K562 (cell line): ENCODE measurements around the gene NME4. TPM values are rescaled to one million over a fixed set of nuclear protein-coding genes. Genes with fewer than 3 reads are reported as not detected.

Experiments used
- ATAC-seq: fragments of 200-7000 bp; cut with Tn5 transposase; 3 replicates; pipeline ENCODE4 v1.9.1; 2020; ENCODE audit warnings: moderate library complexity
- BruUV-seq: library from RNA; stranded (reverse); fragments of 400-500 nt; replicated peaks from 2 replicates; lab custom pipeline; 2021; lab: Mats Ljungman, UMichigan
- CTCF ChIA-PET: fragments of 300-600 bp; formaldehyde crosslinking; extraction: SDS; loops from one replicate; lab custom pipeline; 2021; ENCODE audit warnings: low intra/inter-chr PET ratio; lab: Yijun Ruan, JAX
- POLR2A ChIA-PET: fragments of 300-600, 350-650 bp; sonication (Branson Sonifier 250); formaldehyde crosslinking; extraction: SDS; loops from one replicate; lab custom pipeline; 2021; ENCODE audit warnings: antibody characterized with exemption, inconsistent platforms; lab: Yijun Ruan, JAX
- DNase-seq, 4 experiments: peaks; one replicate each; pipeline versions ENCODE4 v3.0.0 to v3.0.0-alpha.2; 2011 to 2018; ENCODE audit warnings: low spot score in 3 of 4, mixed read lengths in 3 of 4; ENCODE audit errors: extremely low read depth in 1 of 4
- FAIRE-seq: peaks from 2 replicates; lab custom pipeline; 2011; peaks lifted over from hg19 to GRCh38; lab: Jason Lieb, UNC
- H2AFZ ChIP-seq: 2 replicates; pipeline ENCODE4 v1.6.0; 2011; ENCODE audit warnings: low read depth, low read length, control low read depth, inconsistent platforms
- H3K27ac ChIP-seq: fragments of 200-600 bp; 3 replicates; pipeline ENCODE4 v1.8.0; 2011; ENCODE audit warnings: low read depth, mild to moderate bottlenecking, control low read depth, inconsistent platforms, low read length, moderate library complexity, mixed read lengths; ENCODE audit errors: extremely low read depth
- H3K27me3 ChIP-seq, 2 experiments: fragments of 300-600 bp in 1 of 2; 2 replicates in 1 of 2; 3 replicates in 1 of 2; pipeline versions ENCODE4 v1.6.0 to v1.8.0; 2011; ENCODE audit warnings: inconsistent platforms in 2 of 2, low read length in 2 of 2, mild to moderate bottlenecking in 1 of 2, mixed read lengths in 1 of 2, moderate library complexity in 1 of 2; ENCODE audit not compliant: control insufficient read depth in 2 of 2, insufficient read depth in 2 of 2
- H3K36me3 ChIP-seq: fragments of 300-600 bp; 3 replicates; pipeline ENCODE4 v1.8.0; 2011; ENCODE audit warnings: mild to moderate bottlenecking, low read length, inconsistent platforms; ENCODE audit not compliant: control insufficient read depth, insufficient read depth
- H3K4me1 ChIP-seq, 2 experiments: fragments of 200-600 bp in 1 of 2; replicated peaks in 1 of 2; 2 replicates in 1 of 2; 3 replicates in 1 of 2; pipeline versions ENCODE4 v1.5.1 to v1.8.0; 2011; ENCODE audit warnings: inconsistent platforms in 2 of 2, low read length in 2 of 2, mild to moderate bottlenecking in 1 of 2, mixed read lengths in 1 of 2, moderate library complexity in 1 of 2; ENCODE audit not compliant: control insufficient read depth in 2 of 2, insufficient read depth in 2 of 2
- H3K4me2 ChIP-seq: 2 replicates; pipeline ENCODE4 v1.6.1; 2011; ENCODE audit warnings: low read length, control low read depth, inconsistent platforms, mixed read lengths; ENCODE audit not compliant: insufficient read depth
- H3K4me3 ChIP-seq: fragments of 200-600 bp; sonication (generic), shearing (Covaris generic); 2 replicates; pipeline ENCODE4 v1.5.1; 2016; ENCODE audit warnings: control low read depth, inconsistent platforms
- H3K79me2 ChIP-seq: fragments of 200-600 bp; 3 replicates; pipeline ENCODE4 v1.8.0; 2011; ENCODE audit warnings: low read length, inconsistent platforms; ENCODE audit not compliant: control insufficient read depth, insufficient read depth
- H3K9ac ChIP-seq, 2 experiments: 2 replicates each; pipeline versions ENCODE4 v1.6.0 to v1.6.1; 2011; ENCODE audit warnings: low read depth in 2 of 2, low read length in 2 of 2, control low read depth in 1 of 2, inconsistent platforms in 1 of 2, mild to moderate bottlenecking in 1 of 2, mixed read lengths in 1 of 2; ENCODE audit not compliant: insufficient read depth in 1 of 2
- H3K9me1 ChIP-seq: one replicate; pipeline ENCODE4 v1.6.0; 2011; ENCODE audit warnings: inconsistent platforms, mild to moderate bottlenecking, low read length, moderate library complexity; ENCODE audit not compliant: control insufficient read depth, insufficient read depth
- H3K9me3 ChIP-seq: replicated peaks from 2 replicates; pipeline ENCODE4 v1.5.1; 2011; ENCODE audit warnings: low read depth, low read length, inconsistent platforms; ENCODE audit not compliant: control insufficient read depth, insufficient read depth
- H4K20me1 ChIP-seq: replicated peaks from 2 replicates; pipeline ENCODE4 v1.6.1; 2011; ENCODE audit warnings: low read length, inconsistent platforms, mixed read lengths; ENCODE audit not compliant: control insufficient read depth, insufficient read depth
- CHCHD3 ChIP-seq: fragments of 250-450 bp; sonication (Bioruptor Pico); IDR thresholded peaks from 2 replicates; pipeline ENCODE4 v2.1.2; 2022; ENCODE audit warnings: mild to moderate bottlenecking
- DACH1 ChIP-seq: fragments of 450-650 bp; IDR thresholded peaks from 2 replicates; pipeline ENCODE4 v1.6.1; 2018; ENCODE audit not compliant: partially characterized antibody
- HNRNPL ChIP-seq: fragments of 200-400 bp; formaldehyde crosslinking; IDR thresholded peaks from 2 replicates; pipeline ENCODE4 v1.6.1; 2017; ENCODE audit warnings: low read depth, mild to moderate bottlenecking, low read length
- HSF4 ChIP-seq: fragments of 250-450 bp; sonication (Bioruptor Pico); IDR thresholded peaks from 2 replicates; pipeline ENCODE4 v2.1.2; 2022; ENCODE audit warnings: mild to moderate bottlenecking, moderate library complexity, borderline replicate concordance
- KLF6 ChIP-seq: fragments of 250-450 bp; sonication (Bioruptor Pico); IDR thresholded peaks from 2 replicates; pipeline ENCODE4 v1.4.0; 2020; ENCODE audit warnings: mild to moderate bottlenecking, moderate library complexity, borderline replicate concordance
- MAFF ChIP-seq: IDR thresholded peaks from 2 replicates; pipeline ENCODE4 v1.6.1; 2012; ENCODE audit warnings: low read length, improper control_type of control experiment
- MTA1 ChIP-seq: fragments of 450-650 bp; IDR thresholded peaks from 2 replicates; pipeline ENCODE4 v1.6.1; 2017; ENCODE audit warnings: borderline replicate concordance
- NEUROD1 ChIP-seq: fragments of 150-350 bp; IDR thresholded peaks from 2 replicates; pipeline ENCODE4 v1.6.1; 2014; ENCODE audit warnings: borderline replicate concordance, low read length, low read depth; ENCODE audit not compliant: partially characterized antibody
- POLR2A ChIP-seq: fragments of 450-650 bp; conservative IDR thresholded peaks from 2 replicates; pipeline ENCODE4 v1.6.1; 2016
- POLR2AphosphoS5 ChIP-seq: IDR thresholded peaks from 2 replicates; pipeline ENCODE4 v1.6.1; 2011; ENCODE audit warnings: mild to moderate bottlenecking, low read depth, low read length, moderate library complexity; ENCODE audit not compliant: control insufficient read depth, insufficient read depth
- POLR2G ChIP-seq: fragments of 200-400 bp; formaldehyde crosslinking; IDR thresholded peaks from 2 replicates; pipeline ENCODE4 v1.6.1; 2017; ENCODE audit warnings: low read depth, mild to moderate bottlenecking, antibody characterized with exemption, low read length, moderate library complexity
- PPARD ChIP-seq: fragments of 250-450 bp; sonication (Bioruptor Pico); IDR thresholded peaks from 2 replicates; pipeline ENCODE4 v1.8.0; 2022; ENCODE audit warnings: inconsistent platforms, mild to moderate bottlenecking, moderate library complexity
- PTRF ChIP-seq: fragments of 450-650 bp; IDR thresholded peaks from 2 replicates; pipeline ENCODE4 v1.6.1; 2016; ENCODE audit warnings: mild to moderate bottlenecking, missing genetic modification characterization, missing compliant biosample characterization
- RAD51 ChIP-seq: fragments of 450-650 bp; IDR thresholded peaks from 2 replicates; pipeline ENCODE4 v1.7.1; 2016; ENCODE audit warnings: low read depth, mild to moderate bottlenecking, borderline replicate concordance
- RBFOX2 ChIP-seq: fragments of 200-400 bp; formaldehyde crosslinking; IDR thresholded peaks from 2 replicates; pipeline ENCODE4 v1.6.1; 2017; ENCODE audit warnings: low read depth, mild to moderate bottlenecking, low read length, moderate library complexity
- RBM22 ChIP-seq: fragments of 200-400 bp; formaldehyde crosslinking; IDR thresholded peaks from 2 replicates; pipeline ENCODE4 v1.6.1; 2018; ENCODE audit warnings: low read length, low read depth; ENCODE audit not compliant: poor library complexity, severe bottlenecking
- RFX5 ChIP-seq: IDR thresholded peaks from 2 replicates; pipeline ENCODE4 v1.6.1; 2011; ENCODE audit warnings: low read depth, mild to moderate bottlenecking, improper control_type of control experiment, low read length
- ZFP1 ChIP-seq: fragments of 450-650 bp; formaldehyde crosslinking; IDR thresholded peaks from 2 replicates; pipeline ENCODE4 v1.4.0; 2020; ENCODE audit warnings: mild to moderate bottlenecking, mixed read lengths
- ZFP36 ChIP-seq: fragments of 150-350 bp; IDR thresholded peaks from 2 replicates; pipeline ENCODE4 v1.6.1; 2018; ENCODE audit warnings: low read length, low read depth; ENCODE audit not compliant: partially characterized antibody
- ZKSCAN3 ChIP-seq: fragments of 250-450 bp; sonication (Bioruptor Pico); IDR thresholded peaks from 2 replicates; pipeline ENCODE4 v1.4.0; 2020
- ZNF644 ChIP-seq: fragments of 200-800 bp; sonication (Bioruptor generic); IDR thresholded peaks from 2 replicates; pipeline ENCODE4 v1.6.1; 2016; ENCODE audit warnings: low read depth, missing genetic modification characterization, missing compliant biosample characterization
- WGBS: fragments of 100-300 bp; shearing (Covaris generic); methylation state at CpG from one replicate; pipeline ENCODE4 v1.1.6; 2016; ENCODE audit warnings: low coverage, mixed read lengths; ENCODE audit not compliant: insufficient coverage; ENCODE audit errors: missing lambda C conversion rate; 5-methylcytosine and 5-hydroxymethylcytosine counted together
- in situ Hi-C: fragments of 300-500 bp; cut with MboI; formaldehyde crosslinking; loops from 4 replicates; pipeline ENCODE4 v1.15.0; 2018; ENCODE audit warnings: inconsistent platforms, mixed read lengths
- intact Hi-C: fragments of 100-400 bp; cut with micrococcal nuclease; formaldehyde crosslinking; loops from 2 replicates; pipeline ENCODE4 v1.14.2; 2022
- polyA plus RNA-seq, 8 experiments: library from polyadenylated mRNA; depleted of rRNA in 4 of 8; stranded (reverse) in 5 of 8; unstranded in 3 of 8; fragments of >200 nt; fragmentation: Nextera tagmentation in 2 of 8; fragmentation: Illumina TruSeq in 1 of 8; extraction: Ambion mirVana in 2 of 8; extraction: Trizol in 1 of 8; gene quantifications; 2 replicates each; pipeline versions ENCODE4 v1.2.1 to v1.2.3, GENCODE V29; 2011 to 2014; ENCODE audit warnings: inconsistent platforms in 1 of 8, missing spikeins in 1 of 8
- total RNA-seq, 7 experiments: library from RNA; depleted of rRNA in 6 of 7; stranded (reverse); fragments of >200 nt in 6 of 7; fragmentation: Illumina TruSeq in 2 of 7; extraction: Trizol in 2 of 7; gene quantifications; 2 replicates each; pipeline versions ENCODE4 v1.2.1 to v1.2.3, GENCODE V29; 2011 to 2021; ENCODE audit warnings: low replicate concordance in 1 of 7
- TF ChIP-seq, protein P1 (sequence below): fragments of 250-450 bp; sonication (Bioruptor Pico); IDR thresholded peaks from 2 replicates; pipeline ENCODE4 v1.8.0; 2021; ENCODE audit warnings: moderate library complexity, mild to moderate bottlenecking, inconsistent platforms
- TF ChIP-seq, protein P2 (sequence below): fragments of 450-650 bp; formaldehyde crosslinking; IDR thresholded peaks from 2 replicates; pipeline ENCODE4 v1.4.0; 2022; ENCODE audit warnings: missing genetic modification characterization

The NME4 gene
- total and polyA plus RNA-seq, 9 of the 15 experiments (the other 6 are each of a cell fraction or from before 2014, with no cell fraction given) = 15.4 to 264 (median 139) TPM

GRCh38 chr16:375212-375611 is 21.8 kb upstream of the NME4 start (continued):
- TF ChIP-seq ZFP1 (CRISPR knock-in tag) = no peak
- no peak for TF ChIP-seq MTA1
- no peak for TF ChIP-seq RAD51
- TF ChIP-seq PTRF = no peak
- TF ChIP-seq HSF4 = no peak
- TF ChIP-seq POLR2A = no peak

DNA sequence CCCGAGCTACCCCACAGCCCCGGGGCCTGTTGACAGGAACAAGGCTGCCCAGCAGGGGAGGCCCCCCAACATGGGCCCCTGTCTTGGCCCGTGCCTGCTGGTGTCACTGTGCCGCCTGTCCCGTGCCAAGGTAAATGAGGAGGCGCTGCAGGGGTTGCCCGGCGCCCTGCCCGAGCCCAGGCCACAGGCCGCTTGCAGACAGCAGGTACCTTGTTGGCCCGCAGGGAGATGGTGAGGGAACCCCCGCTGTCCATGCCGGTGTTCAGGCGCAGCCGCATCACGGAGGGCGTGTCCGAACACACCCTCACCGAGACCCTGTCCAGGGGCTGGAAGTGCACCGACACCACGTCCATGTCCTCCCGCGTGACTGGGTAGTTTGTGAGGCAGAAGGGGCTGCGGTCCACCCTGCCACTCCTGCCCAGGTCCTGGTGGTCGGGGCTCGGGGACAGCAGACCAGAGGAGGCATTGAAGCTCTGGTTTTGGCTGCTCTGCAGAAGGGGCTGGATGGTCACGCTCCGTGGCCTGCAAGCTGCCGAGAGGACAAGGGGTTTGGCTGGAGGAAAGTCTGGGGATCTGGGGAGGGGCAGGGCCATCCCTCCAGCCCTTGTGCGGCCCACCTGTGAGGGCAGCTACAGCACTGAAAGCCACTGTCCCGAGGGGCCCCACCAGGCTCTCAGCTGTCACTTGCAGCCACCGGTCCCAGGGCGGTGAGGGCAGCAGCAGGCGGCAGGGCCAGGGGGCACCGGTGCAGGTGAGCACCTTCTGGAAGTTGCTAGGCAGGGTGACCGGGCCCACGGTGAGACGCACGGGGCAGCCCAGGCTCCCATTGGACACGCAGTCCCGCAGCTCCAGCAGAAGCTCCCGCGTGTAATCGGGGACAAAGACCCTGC is 20.8 kb upstream of the NME4 start:
- no peaks in the 10 kb centered on the region for H3K27me3 ChIP-seq
- intact Hi-C loops = no loop called here
- ChIA-PET CTCF (no interaction called here), POLR2A (interaction anchor here (0.5 to 1.1 kb wide), 4 partner anchors 21 to 304 kb away, joined by 3 to 4 read pairs (median 3); no protein-coding TSS in a partner anchor)
- no peak overlapping the region for H3K9ac ChIP-seq
- no peak overlapping the region for H3K4me3 ChIP-seq
- TF ChIP-seq, protein P1, sequence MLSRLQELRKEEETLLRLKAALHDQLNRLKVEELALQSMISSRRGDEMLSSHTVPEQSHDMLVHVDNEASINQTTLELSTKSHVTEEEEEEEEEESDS = no peak
- TF ChIP-seq RFX5 (no peak), CHCHD3 (CRISPR knock-in tag) (no peak), ZKSCAN3 (no peak), PPARD (CRISPR knock-in tag) (no peak), RBFOX2 (peak; percentile 40), NEUROD1 (no peak), POLR2AphosphoS5 (no peak), ZFP36 (no peak), RBM22 (no peak), HNRNPL (no peak), DACH1 (no peak), ZNF644 (no peak), KLF6 (no peak), MAFF (no peak), POLR2G (peak; percentile 42; the same call in 1 of the 2 replicates)
- TF ChIP-seq, protein P2, sequence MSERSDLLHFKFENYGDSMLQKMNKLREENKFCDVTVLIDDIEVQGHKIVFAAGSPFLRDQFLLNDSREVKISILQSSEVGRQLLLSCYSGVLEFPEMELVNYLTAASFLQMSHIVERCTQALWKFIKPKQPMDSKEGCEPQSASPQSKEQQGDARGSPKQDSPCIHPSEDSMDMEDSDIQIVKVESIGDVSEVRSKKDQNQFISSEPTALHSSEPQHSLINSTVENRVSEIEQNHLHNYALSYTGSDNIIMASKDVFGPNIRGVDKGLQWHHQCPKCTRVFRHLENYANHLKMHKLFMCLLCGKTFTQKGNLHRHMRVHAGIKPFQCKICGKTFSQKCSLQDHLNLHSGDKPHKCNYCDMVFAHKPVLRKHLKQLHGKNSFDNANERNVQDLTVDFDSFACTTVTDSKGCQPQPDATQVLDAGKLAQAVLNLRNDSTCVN = no peak
- no peaks in the 10 kb centered on the region for H4K20me1 ChIP-seq
- FAIRE-seq (no peak), DNase-seq (no peak), ATAC-seq (no peak)
- H3K9me3 ChIP-seq = no peaks in the 10 kb centered on the region
- H3K36me3 ChIP-seq = peaks cover 63% of the 10 kb centered on the region; the same call in 2 of the 3 replicates
- no TSS peak for BruUV-seq
- WGBS = 93% methylated on average over 34 of the region's 44 CpGs
- peaks cover 4 to 60% of the 10 kb centered on the region in 2 experiments; a peak in 4 of 5 replicates for H3K4me1 ChIP-seq
- no peak overlapping the region for H3K4me2 ChIP-seq
- H2AFZ ChIP-seq = no peak overlapping the region
- H3K79me2 ChIP-seq = peaks cover 25% of the 10 kb centered on the region
- in situ Hi-C loops = no loop called here
- H3K9me1 ChIP-seq = peaks cover under 1% of the 10 kb centered on the region
- H3K27ac ChIP-seq = no peak overlapping the region
